Loucy (cell line): ENCODE results near the gene LRP3.

Experiments used
- H2AFZ ChIP-seq: fragments of 200-600 bp; sonication (generic); 2 replicates; pipeline ENCODE4 v1.6.0; 2016; ENCODE audit warnings: antibody characterized with exemption, mild to moderate bottlenecking, low read length, moderate library complexity
- H3F3A ChIP-seq: fragments of 200-600 bp; 2 replicates; pipeline ENCODE4 v1.6.0; 2016; ENCODE audit warnings: antibody characterized with exemption, low read depth, mild to moderate bottlenecking
- H3K27me3 ChIP-seq: fragments of 200-600 bp; sonication (generic); 2 replicates; pipeline ENCODE4 v1.6.1; 2014; ENCODE audit warnings: low read length, mild to moderate bottlenecking; ENCODE audit not compliant: insufficient read depth, poor library complexity, severe bottlenecking
- H3K36me3 ChIP-seq: fragments of 200-600 bp; sonication (generic); 2 replicates; pipeline ENCODE4 v1.6.1; 2016; ENCODE audit warnings: low read length; ENCODE audit not compliant: insufficient read depth
- H3K4me1 ChIP-seq: fragments of 200-600 bp; sonication (generic); 2 replicates; pipeline ENCODE4 v1.5.1; 2014; ENCODE audit warnings: low read length, mild to moderate bottlenecking; ENCODE audit not compliant: insufficient read depth, poor library complexity, severe bottlenecking
- H3K4me2 ChIP-seq: fragments of 200-600 bp; sonication (generic); 2 replicates; pipeline ENCODE4 v1.6.0; 2014; ENCODE audit warnings: antibody characterized with exemption, low read length, low read depth, mild to moderate bottlenecking; ENCODE audit not compliant: poor library complexity, severe bottlenecking
- H3K4me3 ChIP-seq: fragments of 200-600 bp; sonication (generic); 2 replicates; pipeline ENCODE4 v1.5.1; 2014; ENCODE audit warnings: low read length, mild to moderate bottlenecking, mixed read lengths; ENCODE audit not compliant: poor library complexity, severe bottlenecking
- H3K79me2 ChIP-seq: fragments of 200-600 bp; sonication (generic); 2 replicates; pipeline ENCODE4 v1.6.1; 2014; ENCODE audit warnings: low read length; ENCODE audit not compliant: insufficient read depth
- H3K9ac ChIP-seq: fragments of 200-600 bp; sonication (generic); 2 replicates; pipeline ENCODE4 v1.6.0; 2014; ENCODE audit warnings: mild to moderate bottlenecking, low read depth, low read length, moderate library complexity; ENCODE audit not compliant: poor library complexity, severe bottlenecking
- H3K9me2 ChIP-seq: fragments of 200-600 bp; sonication (generic); replicated peaks from 2 replicates; pipeline ENCODE4 v1.6.1; 2016; ENCODE audit warnings: low read depth, low read length, mixed read lengths
- H3K9me3 ChIP-seq: fragments of 200-600 bp; sonication (generic); 2 replicates; pipeline ENCODE4 v1.6.1; 2014; ENCODE audit warnings: mild to moderate bottlenecking, antibody characterized with exemption, low read length, low read depth; ENCODE audit not compliant: insufficient read depth
- H4K20me1 ChIP-seq: fragments of 200-600 bp; sonication (generic); 2 replicates; pipeline ENCODE4 v1.6.0; 2014; ENCODE audit warnings: antibody characterized with exemption, low read length, mild to moderate bottlenecking; ENCODE audit not compliant: insufficient read depth, poor library complexity, severe bottlenecking
- CTCF ChIP-seq: fragments of 200-600 bp; sonication (generic); conservative IDR thresholded peaks from 2 replicates; pipeline ENCODE4 v1.5.1; 2014; ENCODE audit warnings: mild to moderate bottlenecking, antibody characterized with exemption, low read length
- EZH2phosphoT487 ChIP-seq: fragments of 200-600 bp; IDR thresholded peaks from 2 replicates; pipeline ENCODE4 v1.6.1; 2018; ENCODE audit warnings: antibody characterized with exemption, mild to moderate bottlenecking, moderate library complexity, borderline replicate concordance

The LRP3 gene

GRCh38 chr19:33198169-33198568, 4.0 kb downstream of the LRP3 start:
- Histone ChIP-seq H3K79me2 (no peaks in the 10 kb centered on the region), H4K20me1 (no peaks in the 10 kb centered on the region), H3K4me1 (no peaks in the 10 kb centered on the region), H3F3A (no peaks in the 10 kb centered on the region), H3K4me3 (no peak overlapping the region), H3K9ac (no peak overlapping the region), H3K27me3 (no peaks in the 10 kb centered on the region), H3K9me3 (no peaks in the 10 kb centered on the region), H3K36me3 (no peaks in the 10 kb centered on the region), H3K9me2 (no peaks in the 10 kb centered on the region), H3K4me2 (no peak overlapping the region), H2AFZ (no peak overlapping the region)
- TF ChIP-seq EZH2phosphoT487 (no peak), CTCF (no peak)

- Histone ChIP-seq H3K4me1 (no peaks in the 10 kb centered on the region), H2AFZ (no peak overlapping the region), H4K20me1 (no peaks in the 10 kb centered on the region), H3K9me2 (no peaks in the 10 kb centered on the region), H3K4me3 (no peak overlapping the region), H3K9ac (no peak overlapping the region), H3K79me2 (no peaks in the 10 kb centered on the region), H3K36me3 (no peaks in the 10 kb centered on the region), H3K9me3 (no peaks in the 10 kb centered on the region), H3F3A (no peaks in the 10 kb centered on the region), H3K27me3 (no peaks in the 10 kb centered on the region), H3K4me2 (no peak overlapping the region)
- no peak for TF ChIP-seq EZH2phosphoT487
- TF ChIP-seq CTCF, result no peak
Observed at GRCh38 chr19:33199441-33200265, 5.5 kb downstream of the LRP3 start.

GRCh38 chr19:33201473-33201872, 7.3 kb downstream of the LRP3 start:
- Histone ChIP-seq H3K4me1 (no peaks in the 10 kb centered on the region), H3K9me2 (no peaks in the 10 kb centered on the region), H4K20me1 (no peaks in the 10 kb centered on the region), H3F3A (no peaks in the 10 kb centered on the region), H3K4me3 (no peak overlapping the region), H3K36me3 (no peaks in the 10 kb centered on the region), H3K9me3 (no peaks in the 10 kb centered on the region), H3K27me3 (no peaks in the 10 kb centered on the region), H3K4me2 (no peak overlapping the region), H2AFZ (no peak overlapping the region), H3K9ac (no peak overlapping the region), H3K79me2 (no peaks in the 10 kb centered on the region)
- no peak for TF ChIP-seq EZH2phosphoT487
- TF ChIP-seq CTCF, result no peak
